GM12892 (cell line): Measurements from ENCODE around the gene TET1.

Experiments used
- POLR2A ChIP-seq: IDR thresholded peaks from 2 replicates; pipeline ENCODE4 v1.6.1; 2011; ENCODE audit warnings: low read depth, low read length, control low read depth
- TAF1 ChIP-seq: IDR thresholded peaks from 2 replicates; pipeline ENCODE4 v1.6.1; 2011; ENCODE audit warnings: low read depth, mild to moderate bottlenecking, control low read depth, low read length, borderline replicate concordance

- TF ChIP-seq POLR2A (no peak), TAF1 (no peak)
These were observed 108.1 kb downstream of the TET1 start for GRCh38 chr10:68668231-68668630.
